Measurements from ENCODE around the gene PLCB1.

DNA sequence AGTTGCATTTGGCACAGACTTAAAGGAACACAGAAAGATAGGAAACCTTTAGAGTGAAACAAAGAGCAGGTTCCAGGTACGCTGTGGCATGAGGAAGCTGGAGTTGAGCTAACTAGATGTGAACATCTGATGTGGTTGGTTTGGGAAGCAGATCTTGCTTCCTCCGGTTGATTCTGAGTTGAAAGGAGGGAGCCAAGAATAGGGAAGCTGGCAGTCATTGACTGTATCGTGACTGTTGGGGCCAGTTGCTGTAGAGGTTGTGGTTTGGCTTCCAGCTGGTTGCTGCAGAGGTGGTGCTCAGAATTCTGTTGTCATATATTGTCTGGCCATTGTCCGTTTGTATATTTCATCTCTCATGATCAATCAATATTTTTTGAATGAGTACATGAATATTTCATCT lies 325.9 kb downstream of the PLCB1 start:
- TF ChIP-seq EZH2 (IDR thresholded peaks at IDR 0.05; ENCODE audit: borderline replicate concordance, low read length) (no peak), CTCF (IDR thresholded peaks at IDR 0.05; ENCODE audit: low read length) (no peak)
